ENCODE measurements around the gene LENEP.

Gene LENEP

DNA sequence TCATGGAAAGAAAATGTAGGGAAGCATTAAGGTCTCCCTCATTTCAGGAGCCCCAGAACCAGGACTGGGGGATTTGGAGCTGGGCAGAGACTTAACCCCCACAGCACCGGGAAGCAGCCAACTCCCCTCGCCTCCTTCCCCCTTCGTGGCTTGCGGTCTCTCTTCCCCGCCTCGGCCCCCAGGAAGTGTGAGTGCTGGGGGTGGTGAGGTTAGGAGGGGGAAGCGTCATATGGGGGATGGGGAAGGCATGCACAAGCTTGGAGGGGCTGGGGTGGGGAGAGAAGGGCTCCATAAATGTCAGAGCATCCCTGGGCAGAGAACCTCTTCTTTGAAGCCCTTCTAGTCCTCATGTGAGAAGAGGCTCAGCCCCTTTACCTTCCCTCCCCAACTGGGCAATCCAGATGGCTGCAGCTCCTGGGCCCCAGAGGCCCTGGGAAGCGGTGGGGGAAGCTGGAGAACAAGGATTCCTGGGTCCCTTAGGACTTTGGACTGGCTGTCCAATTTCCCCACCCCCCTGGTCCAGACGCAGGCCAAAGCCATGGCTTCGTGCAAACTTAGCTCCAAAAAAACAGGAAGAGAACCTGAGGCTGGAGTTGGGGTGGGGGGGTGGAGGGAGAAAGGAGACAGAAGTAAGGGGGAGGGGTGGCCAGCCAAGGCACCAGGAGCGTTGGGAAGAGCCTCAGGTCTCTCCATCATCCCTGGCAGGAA lies 17.0 kb downstream of the LENEP start:
- no peak for DNase-seq (ENCODE audit: low read depth in 2 of 2, low spot score in 1 of 2)

- no peak for DNase-seq (ENCODE audit: low read depth in 2 of 2, low spot score in 1 of 2)
These were observed 17.6 kb downstream of the LENEP start for GRCh38 chr1:155011004-155011416.

DNA sequence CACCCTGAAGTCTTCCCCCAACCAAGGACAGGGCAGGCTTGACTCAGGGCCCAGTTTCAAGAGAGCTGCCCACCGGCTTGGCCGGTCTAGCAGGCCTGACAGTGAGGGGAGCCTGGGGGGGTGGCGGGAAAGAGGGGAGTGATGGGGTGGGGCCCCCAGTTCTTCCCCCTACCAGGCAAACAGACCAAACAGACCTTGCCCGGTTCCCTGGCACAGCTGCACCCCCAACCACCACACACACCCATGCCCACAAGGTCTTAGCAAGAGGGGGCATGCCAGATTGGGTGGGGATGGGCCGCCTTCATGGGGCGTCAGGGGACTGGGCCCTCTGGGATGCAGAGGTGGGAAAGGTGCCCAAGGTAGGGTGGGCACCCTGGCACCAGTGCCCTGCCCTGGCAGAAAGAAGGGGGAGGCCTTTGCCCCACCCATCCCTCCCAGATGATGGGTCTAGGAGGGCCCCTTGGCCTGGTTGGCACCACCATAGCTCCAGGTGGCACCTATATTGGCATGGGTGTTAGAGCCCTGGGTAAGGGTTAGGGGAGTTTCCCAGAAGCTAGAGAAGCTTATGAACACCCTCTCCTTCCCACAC lies 18.1 kb downstream of the LENEP start:
- DNase-seq (ENCODE audit: low read depth in 2 of 2, low spot score in 1 of 2): no peak

GRCh38 chr1:155012026-155012546 lies 18.7 kb downstream of the LENEP start:
- DNase-seq (ENCODE audit: low read depth in 2 of 2, low spot score in 1 of 2): no peak

- DNase-seq (ENCODE audit: low read depth in 2 of 2, low spot score in 1 of 2): no peak
These were observed 19.6 kb downstream of the LENEP start for GRCh38 chr1:155012776-155013602.

- DNase-seq (ENCODE audit: low read depth in 2 of 2, low spot score in 1 of 2): no peak
These were observed 20.2 kb downstream of the LENEP start for GRCh38 chr1:155013632-155014031.

- no peak for DNase-seq (ENCODE audit: low read depth in 2 of 2, low spot score in 1 of 2)
These were observed 21.5 kb downstream of the LENEP start for GRCh38 chr1:155014709-155015508.

DNA sequence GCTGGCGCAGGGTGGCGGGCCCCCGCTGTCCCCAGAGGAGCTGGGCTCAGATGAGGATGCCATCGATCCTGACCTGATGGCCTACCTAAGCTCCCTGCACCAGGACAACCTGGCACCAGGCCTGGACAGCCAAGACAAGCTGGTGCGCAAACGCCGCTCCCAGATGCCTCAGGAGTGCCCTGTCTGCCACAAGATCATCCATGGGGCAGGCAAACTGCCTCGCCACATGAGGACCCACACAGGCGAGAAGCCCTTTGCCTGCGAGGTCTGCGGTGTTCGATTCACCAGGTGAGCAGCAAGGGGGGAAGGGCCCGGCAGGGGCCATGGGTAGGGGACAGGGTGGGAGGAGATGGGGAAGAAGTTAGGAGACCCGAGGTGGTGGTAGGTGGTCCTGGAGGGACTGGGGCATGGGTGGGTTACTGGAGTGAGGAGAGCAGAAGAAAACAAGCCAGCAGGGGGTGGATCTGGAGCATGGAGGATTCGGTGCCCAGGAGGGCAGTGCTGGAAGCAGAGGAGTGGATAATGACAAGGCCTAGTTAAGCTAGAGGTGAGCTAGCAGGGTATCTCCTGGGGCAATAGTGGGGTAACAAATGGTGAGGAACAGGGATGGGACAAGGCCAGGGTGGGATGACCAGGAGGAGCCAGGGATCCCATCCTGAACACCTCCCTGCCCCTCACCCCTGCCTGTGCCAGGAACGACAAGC lies 22.3 kb downstream of the LENEP start:
- DNase-seq (ENCODE audit: low read depth in 2 of 2, low spot score in 1 of 2): no peak

DNA sequence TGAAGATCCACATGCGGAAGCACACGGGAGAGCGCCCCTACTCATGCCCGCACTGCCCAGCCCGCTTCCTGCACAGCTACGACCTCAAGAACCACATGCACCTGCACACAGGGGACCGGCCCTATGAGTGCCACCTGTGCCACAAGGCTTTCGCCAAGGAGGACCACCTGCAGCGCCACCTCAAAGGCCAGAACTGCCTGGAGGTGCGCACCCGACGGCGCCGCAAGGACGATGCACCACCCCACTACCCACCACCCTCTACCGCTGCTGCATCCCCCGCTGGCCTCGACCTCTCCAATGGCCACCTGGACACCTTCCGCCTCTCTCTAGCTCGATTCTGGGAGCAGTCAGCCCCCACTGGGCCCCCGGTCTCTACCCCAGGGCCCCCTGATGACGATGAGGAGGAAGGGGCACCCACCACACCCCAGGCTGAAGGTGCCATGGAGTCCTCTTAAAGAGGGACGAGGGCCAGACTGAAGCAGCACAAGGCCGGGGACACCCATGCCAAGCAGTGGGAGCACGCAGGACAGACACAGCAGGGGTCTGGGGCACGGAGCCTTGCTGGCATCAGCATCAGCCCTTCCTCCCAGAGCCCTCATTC lies 22.9 kb downstream of the LENEP start:
- DNase-seq (ENCODE audit: low read depth in 2 of 2, low spot score in 1 of 2): no peak

- peak; percentile 74 to 84 for DNase-seq (ENCODE audit: low read depth in 2 of 2, low spot score in 1 of 2)
These were observed 23.9 kb downstream of the LENEP start for GRCh38 chr1:155017041-155017945.

DNA sequence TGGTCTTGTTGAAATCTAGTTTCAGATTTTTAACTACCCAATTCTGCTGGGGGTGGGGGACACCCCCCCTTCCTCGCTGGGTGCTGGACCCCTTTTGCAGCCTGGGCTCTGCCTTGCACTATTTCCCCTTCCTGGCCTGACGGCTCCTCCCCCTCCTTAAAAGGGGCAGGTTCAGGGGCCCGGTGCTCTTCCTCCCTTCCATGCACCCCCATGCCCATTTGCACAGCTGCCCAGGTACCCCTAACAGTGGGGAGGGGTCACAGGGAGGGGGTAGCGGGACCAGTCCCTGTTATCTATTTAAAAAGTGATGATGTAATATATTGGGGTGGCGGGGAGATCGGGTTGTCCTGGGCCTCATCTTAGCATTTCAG lies 24.5 kb downstream of the LENEP start:
- DNase-seq (ENCODE audit: low read depth in 2 of 2, low spot score in 1 of 2): no peak

DNA sequence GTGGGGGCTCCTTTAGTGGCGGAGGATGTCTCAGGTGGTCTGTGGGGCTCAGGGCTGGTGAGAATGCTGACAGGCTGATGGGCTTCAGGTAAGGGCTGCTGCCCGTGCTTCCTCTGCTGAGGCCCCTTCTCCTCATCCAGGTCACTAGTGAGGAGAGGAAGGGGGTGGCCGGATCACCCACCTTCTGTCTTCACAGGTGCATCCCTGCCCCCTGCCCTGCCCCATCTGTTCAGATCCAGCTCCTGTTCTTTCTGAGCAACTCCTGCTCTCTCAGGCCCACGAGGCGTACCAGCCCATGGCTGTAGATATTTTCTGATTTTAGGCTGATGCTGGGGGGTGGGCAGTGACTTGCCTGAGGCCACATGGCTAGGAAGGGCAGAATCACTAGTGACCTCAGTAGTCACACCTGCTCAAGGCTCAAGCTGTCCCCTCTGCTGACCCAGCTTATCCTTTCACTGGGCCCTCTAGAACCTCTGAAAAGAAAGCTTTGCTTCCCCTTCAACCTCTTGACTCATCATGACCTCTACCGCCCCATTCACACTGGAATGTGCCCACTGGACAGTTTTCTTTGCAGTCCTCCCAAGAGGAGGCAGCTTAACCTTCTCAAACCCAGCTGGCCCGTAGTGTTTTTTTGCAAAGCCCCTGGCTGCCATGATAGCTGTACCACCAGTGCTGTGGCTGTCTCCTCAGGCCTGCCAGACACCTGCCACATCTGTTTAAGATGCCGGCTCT lies 25.4 kb downstream of the LENEP start:
- DNase-seq (ENCODE audit: low read depth in 2 of 2, low spot score in 1 of 2): no peak

- DNase-seq (ENCODE audit: low read depth in 2 of 2, low spot score in 1 of 2): no peak
These were observed 26.2 kb downstream of the LENEP start for GRCh38 chr1:155019377-155020245.

- no peak for DNase-seq (ENCODE audit: low read depth in 2 of 2, low spot score in 1 of 2)
These were observed 28.9 kb downstream of the LENEP start for GRCh38 chr1:155022136-155022926.

GRCh38 chr1:155022927-155023236 lies 29.5 kb downstream of the LENEP start:
- no peak for DNase-seq (ENCODE audit: low read depth in 2 of 2, low spot score in 1 of 2)

DNA sequence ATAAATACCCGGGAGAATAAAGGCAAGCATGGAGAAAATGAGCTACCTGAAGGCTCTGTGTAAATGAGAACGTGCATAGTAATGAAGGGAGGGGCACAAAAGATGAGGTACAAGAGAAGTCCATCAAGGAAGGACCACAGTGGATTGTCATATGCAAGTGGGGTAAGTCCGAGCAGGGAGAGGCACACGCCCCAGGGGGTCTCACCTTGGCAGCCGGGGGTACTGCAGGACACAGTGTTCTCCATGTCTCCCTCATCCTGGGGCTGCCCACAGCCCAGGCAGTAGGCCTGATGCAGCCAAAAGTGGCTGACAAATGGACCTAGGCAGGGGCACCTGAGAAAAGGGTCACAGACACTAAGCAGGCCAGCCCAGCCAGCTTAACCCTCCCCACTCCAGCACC lies 30.2 kb downstream of the LENEP start:
- no peak for DNase-seq (ENCODE audit: low read depth in 2 of 2, low spot score in 1 of 2)

- no peak for DNase-seq (ENCODE audit: low read depth in 2 of 2, low spot score in 1 of 2)
These were observed 30.9 kb downstream of the LENEP start for GRCh38 chr1:155024315-155024714.
